HG02973 (cell line): ENCODE data around the gene NRN1.
"Not testable (repeated sequence)": the region's sequence is repeated elsewhere in the genome, so short reads cannot be mapped to it uniquely, and the experiment has no call there.

ENCODE experiments used
- ATAC-seq: cut with Tn5 transposase; IDR thresholded peaks from one replicate; pipeline ENCODE4 v1.9.1; 2021; ENCODE audit warnings: moderate library complexity; ENCODE audit not compliant: unreplicated experiment

The NRN1 gene

DNA sequence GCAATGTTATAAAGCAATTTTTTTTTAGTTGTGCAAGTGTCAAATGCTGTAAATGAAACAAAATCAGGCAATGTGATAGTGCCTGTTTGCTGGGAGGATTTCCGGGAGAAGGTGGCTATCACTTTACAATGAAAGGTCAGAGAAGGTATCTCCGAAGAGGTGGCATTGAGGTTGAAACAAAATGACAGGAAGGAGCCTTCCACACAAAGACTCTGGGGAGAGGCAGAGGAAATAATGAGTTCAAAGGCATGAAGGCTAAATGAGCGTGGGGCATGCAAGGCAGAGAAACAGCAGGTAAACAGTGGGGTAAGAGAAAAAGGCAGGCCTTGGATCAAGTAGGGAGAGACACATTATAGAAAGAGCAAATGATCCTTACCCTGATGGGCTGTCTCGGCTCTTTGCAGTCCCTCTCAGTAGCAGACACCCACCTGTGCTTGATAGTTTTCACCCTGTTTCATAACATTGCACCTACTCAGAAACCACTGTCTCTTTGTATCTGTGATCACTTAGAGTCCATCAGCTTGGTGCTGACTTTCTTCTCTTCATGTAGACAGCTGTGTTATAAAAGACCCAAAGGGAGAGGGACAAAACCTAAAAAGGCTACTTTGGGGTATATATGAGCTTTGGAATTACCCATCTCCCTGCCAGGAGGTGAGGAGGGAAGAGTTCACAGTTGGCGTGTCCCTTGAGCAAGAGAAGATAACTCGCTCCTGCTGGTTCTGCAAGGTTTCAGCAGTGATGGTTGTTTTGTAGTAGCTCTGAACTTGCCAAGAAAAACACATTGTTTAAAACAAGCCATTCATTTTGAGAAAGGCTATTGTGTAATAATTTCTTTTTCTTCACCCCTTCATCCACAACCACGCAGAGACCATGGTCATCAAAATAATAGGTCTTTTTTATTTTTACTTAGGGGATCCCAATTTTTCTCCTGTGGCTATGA lies 22.3 kb downstream of the NRN1 start:
- no peak for ATAC-seq

DNA sequence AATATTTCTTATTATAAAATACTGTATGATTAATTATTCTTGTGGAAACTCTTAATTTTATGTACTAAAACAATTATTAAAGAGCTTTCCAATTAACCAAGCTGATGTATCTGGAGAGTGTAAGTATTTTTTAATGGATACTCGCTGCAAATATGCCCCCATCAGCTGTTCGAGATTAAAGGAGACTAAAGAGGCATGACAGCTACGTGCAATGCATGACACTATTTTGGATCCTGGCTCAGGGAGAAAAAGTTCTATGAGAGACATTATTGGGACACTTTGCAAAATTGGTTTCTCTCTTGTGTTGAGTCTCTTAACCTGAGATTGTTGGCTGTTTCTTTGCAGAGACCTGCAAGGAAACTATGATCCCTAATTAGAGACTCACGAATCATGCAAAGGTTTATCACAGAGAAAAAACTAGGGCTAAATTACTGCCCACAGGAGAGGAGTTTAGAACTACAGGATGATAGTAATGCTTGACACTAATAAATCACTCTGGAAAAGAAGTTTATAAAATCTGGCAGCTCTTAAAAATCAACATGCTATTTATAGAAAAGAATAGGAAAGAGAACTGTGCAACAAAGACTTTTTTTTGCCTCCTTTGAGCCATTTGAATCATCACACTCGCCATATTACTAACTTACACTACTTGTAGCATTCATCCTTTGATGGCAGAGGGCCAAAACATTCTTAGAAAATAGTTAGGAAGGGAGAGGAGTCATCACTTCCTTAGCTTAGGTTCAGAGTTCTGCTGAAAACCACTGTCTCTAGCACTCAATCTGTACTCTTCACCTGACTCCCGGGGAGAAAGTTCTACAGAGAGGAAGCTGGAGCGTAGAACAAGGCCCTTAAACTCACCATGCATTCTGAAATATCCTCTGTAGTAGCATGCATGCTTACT lies 25.3 kb downstream of the NRN1 start:
- no peak for ATAC-seq

DNA sequence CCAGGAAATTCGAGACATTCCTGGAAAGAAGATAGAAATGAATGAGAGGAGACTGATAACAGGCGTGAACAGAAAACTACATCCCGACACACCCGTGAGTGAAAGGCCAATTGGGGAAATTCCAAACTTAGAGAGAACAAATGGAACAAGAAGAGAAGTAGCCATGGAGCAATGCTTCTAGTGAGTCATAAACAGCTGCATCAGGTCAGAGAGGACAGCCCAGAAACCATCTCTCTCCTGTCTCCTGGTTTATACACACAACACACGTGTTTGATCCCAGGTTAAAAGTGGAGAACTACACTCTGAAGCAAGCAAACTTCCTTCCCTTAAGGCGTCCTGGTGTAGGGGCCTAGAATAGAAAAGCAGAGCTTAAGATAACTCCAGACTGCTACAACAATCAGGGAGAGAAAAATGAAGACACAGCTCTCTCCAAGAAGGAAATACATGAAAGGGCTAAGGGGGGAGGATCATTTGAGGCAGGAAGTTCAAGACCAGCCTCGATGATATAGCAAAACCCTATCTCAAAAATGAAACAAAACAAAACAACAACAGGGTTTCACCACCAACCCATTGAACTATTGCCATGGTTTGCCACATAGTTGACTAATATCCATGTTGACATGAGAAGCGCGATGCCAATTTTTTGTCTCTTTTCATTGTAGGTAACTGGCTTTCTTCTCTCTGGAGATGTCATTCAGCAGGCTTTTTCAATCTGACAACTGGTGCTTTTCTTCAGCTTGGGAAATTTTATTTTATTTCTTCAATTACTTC lies 26.9 kb downstream of the NRN1 start:
- ATAC-seq = no peak

DNA sequence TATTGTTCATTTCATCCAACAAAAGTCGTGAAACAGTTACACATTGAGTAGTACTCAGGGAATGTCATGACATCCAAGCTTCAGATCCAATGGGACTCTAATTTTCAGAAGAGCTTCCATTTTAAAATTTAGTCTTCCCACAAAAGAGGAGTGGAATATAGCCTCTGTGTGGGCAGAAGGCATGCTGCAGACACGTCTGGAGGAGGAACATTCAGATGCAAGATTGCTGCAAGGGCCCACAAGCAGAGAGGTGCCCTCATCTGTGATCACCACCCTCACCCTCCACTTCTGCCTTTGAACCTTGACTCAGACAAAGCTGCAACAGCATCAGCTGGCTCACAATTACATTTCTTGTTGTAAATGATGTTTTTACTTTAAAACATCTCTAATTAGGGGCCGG lies 29.9 kb downstream of the NRN1 start:
- no peak for ATAC-seq

DNA sequence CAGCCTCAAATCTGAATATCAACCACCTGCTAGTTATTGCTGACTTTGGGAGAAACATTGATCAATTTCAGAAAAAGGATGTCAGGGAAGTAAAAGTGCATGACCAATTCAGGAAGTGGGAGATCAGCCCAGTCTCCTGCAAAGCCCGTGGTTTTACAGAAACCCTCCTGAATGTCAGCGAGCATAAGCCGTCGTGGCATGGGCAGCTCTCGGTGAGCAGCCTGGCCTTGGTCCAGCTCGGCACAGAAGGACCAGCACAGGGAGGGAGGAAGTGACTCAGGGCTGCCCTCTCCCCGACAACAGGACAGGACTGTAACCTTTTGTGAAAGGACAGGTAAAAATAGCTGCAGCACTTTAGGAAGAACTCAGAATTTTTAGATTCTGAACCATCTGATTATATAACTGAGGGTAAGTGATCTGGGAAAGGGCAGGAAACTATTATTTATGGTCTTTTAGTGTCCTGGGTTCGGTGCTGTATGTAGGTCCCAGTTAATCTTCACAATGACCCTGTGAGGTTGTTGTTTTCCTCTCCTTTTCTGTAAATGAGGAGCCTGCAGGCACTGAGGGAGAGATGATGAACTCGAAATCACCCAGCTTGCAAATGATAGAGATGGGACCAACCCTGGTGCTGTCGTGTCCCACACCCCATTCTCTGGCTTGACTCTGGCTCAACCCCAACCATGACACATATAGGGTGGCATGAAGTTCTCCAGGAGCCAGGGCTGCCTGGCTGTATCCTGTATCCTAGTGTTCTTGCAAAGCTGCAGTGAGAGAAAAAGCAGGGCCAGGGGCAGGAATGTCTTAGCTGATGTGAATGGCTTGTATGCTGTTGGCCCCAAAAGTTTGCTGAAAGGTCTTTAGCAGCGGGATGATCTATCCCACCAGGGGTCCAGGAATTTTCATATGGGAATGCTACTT lies 37.6 kb downstream of the NRN1 start:
- no peak for ATAC-seq

DNA sequence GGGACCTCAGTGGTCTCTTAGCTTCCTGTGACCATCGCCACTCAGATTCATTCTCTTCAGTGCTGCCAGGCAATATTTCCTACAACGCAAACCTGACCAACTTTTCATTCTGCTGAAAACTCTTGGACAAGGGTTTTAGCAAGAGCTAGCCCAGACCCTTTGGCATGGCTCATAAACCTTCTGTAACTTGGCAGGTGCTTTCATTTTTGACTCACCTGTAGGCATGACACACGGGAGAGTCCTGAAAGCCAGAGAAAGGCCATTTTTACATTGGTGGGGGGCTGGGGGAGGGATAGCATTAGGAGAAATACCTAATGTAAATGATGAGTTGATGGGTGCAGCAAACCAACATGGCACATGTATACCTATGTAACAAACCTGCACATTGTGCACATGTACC lies 38.7 kb downstream of the NRN1 start:
- not testable (repeated sequence) for ATAC-seq

DNA sequence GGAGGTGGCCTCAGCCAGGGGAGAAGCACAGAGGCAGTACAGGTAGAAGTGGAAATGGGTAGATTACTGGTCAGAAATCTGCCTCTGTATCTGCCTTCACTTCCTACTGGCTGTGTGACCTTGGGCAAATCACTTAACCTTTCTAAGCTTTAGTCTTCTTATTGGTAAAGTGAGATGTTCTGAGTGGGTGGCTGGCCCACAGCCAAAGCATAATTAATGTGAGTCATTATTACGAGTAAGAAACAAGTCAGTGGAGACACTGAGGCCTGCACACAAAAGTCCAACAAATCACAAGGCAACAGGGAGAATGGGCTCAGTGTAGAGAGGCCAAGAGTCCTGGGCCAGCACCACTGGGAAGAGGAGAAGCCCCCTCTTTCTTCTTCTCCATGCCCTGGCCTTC lies 39.1 kb downstream of the NRN1 start:
- ATAC-seq = no peak

DNA sequence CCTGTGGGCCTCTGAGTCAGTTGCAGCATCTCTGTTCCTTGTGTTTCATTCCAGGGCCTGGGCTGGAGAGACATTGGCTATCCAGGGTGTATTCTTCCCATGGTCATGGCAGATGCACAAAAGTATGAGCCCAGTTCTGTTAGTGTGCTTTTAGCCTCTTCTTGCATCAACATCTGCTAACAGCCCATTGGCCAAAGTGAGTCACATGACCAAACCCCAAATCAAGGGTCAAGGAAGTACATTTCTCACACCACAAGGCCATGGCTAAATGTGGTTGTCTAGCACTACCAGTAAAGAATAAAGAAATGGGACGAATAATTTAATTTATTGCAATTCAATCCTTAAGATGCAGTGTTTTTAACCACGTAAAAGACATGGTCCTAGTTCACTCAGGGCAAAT lies 43.9 kb downstream of the NRN1 start:
- ATAC-seq = no peak

DNA sequence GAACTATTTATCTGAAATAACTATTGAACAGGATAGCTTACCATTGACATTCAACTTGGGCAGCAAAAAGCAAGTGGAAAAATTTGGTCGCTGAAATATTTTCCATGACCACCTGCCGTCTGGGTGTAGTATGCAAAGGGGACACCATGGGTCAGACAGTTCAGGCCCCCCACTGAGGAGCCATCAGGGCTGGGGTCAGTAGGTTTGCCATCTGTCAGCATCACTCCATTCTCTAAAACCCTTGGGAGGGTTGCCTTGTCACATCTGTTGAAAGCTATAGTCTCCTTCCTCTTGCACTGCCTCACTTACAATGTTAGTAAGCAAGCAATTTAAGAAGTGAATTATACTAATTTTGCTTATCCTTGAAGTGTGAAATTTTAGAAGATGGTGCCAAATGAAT lies 44.9 kb downstream of the NRN1 start:
- ATAC-seq = no peak

DNA sequence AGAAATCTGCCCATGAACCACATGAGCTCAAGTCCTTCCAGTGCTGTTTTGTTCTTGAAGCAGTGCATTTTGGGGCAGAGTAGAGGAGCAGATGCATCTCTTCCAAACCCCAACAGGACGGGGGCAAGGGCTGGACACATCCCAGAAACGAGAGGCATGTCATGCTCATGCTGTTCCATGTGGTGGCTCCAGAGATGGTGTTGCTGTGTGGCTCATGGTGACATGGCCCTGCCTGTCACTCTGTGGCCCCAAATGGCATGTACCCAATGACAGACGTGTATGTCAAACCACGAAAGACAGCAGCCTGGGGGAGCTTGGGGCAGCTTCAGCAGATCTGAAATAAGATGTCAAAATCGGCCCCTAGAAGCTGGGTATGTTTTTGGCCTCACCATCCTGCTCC lies 46.3 kb downstream of the NRN1 start:
- no peak for ATAC-seq

DNA sequence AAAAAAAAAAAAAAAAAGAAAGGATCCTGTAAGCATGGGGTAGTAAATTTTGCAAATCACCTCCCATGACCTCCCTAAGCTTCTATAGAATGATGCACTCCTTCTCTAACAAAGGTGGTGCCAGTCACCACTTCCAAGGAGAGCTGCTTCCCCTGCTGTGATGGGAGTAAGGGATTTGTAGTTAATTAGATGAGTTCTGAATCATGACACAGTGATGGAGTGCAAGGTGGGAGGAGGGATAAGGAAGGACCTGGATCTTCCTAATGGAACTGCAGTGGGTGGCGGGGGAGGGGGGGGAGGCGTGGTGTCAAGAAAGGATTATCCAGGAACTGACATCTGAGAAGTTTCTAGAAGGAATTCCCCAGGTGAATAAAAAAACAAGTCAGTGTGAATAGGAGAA lies 47.8 kb downstream of the NRN1 start:
- no peak for ATAC-seq

DNA sequence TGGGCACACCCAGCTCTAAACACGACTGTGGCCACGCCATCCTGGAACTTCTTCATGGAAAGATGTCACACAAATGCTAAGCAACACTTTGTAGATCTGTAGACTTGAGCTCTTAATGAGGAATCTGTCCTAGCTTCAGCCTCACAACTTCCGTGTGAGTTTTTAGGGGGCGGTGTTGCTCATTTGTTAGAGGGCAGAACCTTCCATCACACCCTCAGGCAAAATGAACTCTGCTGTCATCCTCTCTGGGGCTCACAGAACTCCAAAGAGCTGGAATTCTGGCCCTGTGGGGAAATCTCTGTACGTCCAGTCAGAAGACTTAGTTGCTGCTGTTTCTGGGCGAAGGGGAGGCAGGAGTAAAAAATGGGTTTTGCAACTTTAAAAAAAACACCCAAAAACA lies 49.8 kb downstream of the NRN1 start:
- ATAC-seq = no peak

DNA sequence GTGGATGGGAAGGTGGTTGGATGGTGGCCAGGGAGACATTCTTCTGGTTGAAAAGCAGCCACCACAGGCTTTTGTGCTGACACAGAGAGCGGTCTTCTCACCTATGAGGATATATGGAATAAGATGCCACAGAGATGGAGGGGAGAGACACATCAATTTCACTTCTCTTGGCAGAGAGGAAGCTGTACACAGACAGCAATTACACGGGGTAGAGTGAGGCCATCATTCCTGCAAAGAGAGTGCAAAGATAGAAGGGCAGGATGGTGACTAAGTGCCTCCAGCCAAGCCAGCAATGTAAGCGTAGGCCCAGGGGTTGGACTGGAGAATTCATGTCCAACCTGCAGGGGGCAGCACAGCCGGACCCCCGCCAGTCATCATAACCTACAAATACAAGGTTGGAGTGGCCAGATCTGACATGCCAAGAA lies 56.4 kb downstream of the NRN1 start:
- no peak for ATAC-seq
